Testis (tissue), 5 donors: ENCODE data around the gene NKAPD1. TPM values are rescaled to one million over a fixed set of nuclear protein-coding genes. Genes with fewer than 3 reads are reported as not detected.
"Not testable (repeated sequence)": the region's sequence is repeated elsewhere in the genome, so short reads cannot be mapped to it uniquely, and the experiment has no call there.

ENCODE experiments used
- DNase-seq: peaks from one replicate; pipeline ENCODE4 v3.0.0-alpha.2; 2019
- H3K27ac ChIP-seq, 2 donors: fragments of 200-600 bp; sonication (generic); one replicate each; pipeline ENCODE4 v1.5.1; 2019
- H3K27me3 ChIP-seq: fragments of 200-600 bp; sonication (generic); one replicate; pipeline ENCODE4 v1.5.1; 2019
- H3K36me3 ChIP-seq: fragments of 200-600 bp; sonication (generic); one replicate; pipeline ENCODE4 v1.5.1; 2017; ENCODE audit warnings: low read depth; ENCODE audit errors: missing control alignments
- H3K4me1 ChIP-seq: fragments of 200-600 bp; sonication (generic); one replicate; pipeline ENCODE4 v1.5.1; 2019
- H3K4me3 ChIP-seq, 2 donors: fragments of 200-600 bp; sonication (generic); one replicate each; pipeline ENCODE4 v1.5.1; 2017 to 2019
- H3K9me3 ChIP-seq: fragments of 200-600 bp; sonication (generic); one replicate; pipeline ENCODE4 v1.5.1; 2017
- CTCF ChIP-seq, 3 experiments: fragments of 450-650 bp in 2 of 3; fragments of 200-600 bp in 1 of 3; sonication (generic) in 1 of 3; IDR thresholded peaks; one replicate each; pipeline ENCODE4 v1.5.1; 2016 to 2019; ENCODE audit warnings: antibody characterized with exemption in 3 of 3, mild to moderate bottlenecking in 2 of 3, moderate library complexity in 1 of 3
- POLR2A ChIP-seq: fragments of 450-650 bp; IDR thresholded peaks from one replicate; pipeline ENCODE4 v1.6.1; 2017; ENCODE audit warnings: antibody characterized with exemption, mild to moderate bottlenecking, moderate library complexity
- WGBS, 2 donors: methylation state at CpG; one replicate each; pipeline ENCODE4 v1.1.5; 2018; 5-methylcytosine and 5-hydroxymethylcytosine counted together
- intact Hi-C: fragments of 100-400 bp; cut with DNase I; formaldehyde crosslinking; loops from one replicate; pipeline ENCODE4 v1.15.1; 2023; ENCODE audit warnings: low total_unique reads
- long read RNA-seq, 2 donors: transcript quantifications; one replicate each; lab custom pipeline, GENCODE V29; 2026
- polyA plus RNA-seq: library from polyadenylated mRNA; stranded (reverse); fragments of 350-450 nt; fragmentation: Illumina TruSeq; extraction: RNeasy Lipid Tissue Mini Kit (QIAGEN cat#74804); gene quantifications from one replicate; pipeline ENCODE4 v1.2.3, GENCODE V29; 2014; ENCODE audit warnings: low read depth, low replicate concordance; ENCODE audit not compliant: insufficient read depth
- total RNA-seq, 2 donors: library from RNA; depleted of rRNA; stranded (reverse); fragments of >200 nt; gene quantifications; one replicate each; pipeline ENCODE4 v1.2.3, GENCODE V29; 2016

Gene NKAPD1
- total RNA-seq = 10 to 100 TPM; 14.8 to 20.8 TPM
- polyA plus RNA-seq = 18.7 TPM
- long read RNA-seq, donor 1, transcript NKAPD1-202 (6 exons, 3,669 nt) = major isoform, 14 of 23 reads
- long read RNA-seq, donor 1, partial matches to known transcripts = 6 of 23 reads
- long read RNA-seq, donor 1, other reads (novel, unspliced or antisense) = 0 of 23 reads
- long read RNA-seq, donor 2, partial matches to known transcripts = 0 of 7 reads
- long read RNA-seq, donor 2, other reads (novel, unspliced or antisense) = 0 of 7 reads

- Histone ChIP-seq H3K36me3 (no peaks in the 10 kb centered on the region), H3K4me3 (peak within 1 kb of the TSS; percentile 87 to 91), H3K27ac (peak within 1 kb of the TSS; percentile 91 to 92), H3K9me3 (no peaks in the 10 kb centered on the region), H3K27me3 (no peaks in the 10 kb centered on the region), H3K4me1 (no peaks in the 10 kb centered on the region)
- peak in 1 of 3 experiments; percentile 6 for TF ChIP-seq CTCF (IDR thresholded peaks at IDR 0.05)
- no peak for TF ChIP-seq POLR2A
- intact Hi-C loops = no loop called here
- DNase-seq = peak; percentile 86
- WGBS, 2 donors = 0 to 1% methylated on average over 34 to 42 of the region's 43 CpGs
Observed at GRCh38 chr11:112073941-112074811, at the start of gene NKAPD1, which contains the start of gene PIH1D2. NKAPD1 (plus strand) TSS chr11:112074299; CDS start chr11:112075575, 1,276 bp downstream. PIH1D2 (minus strand) TSS chr11:112074017; CDS start chr11:112073174, 843 bp downstream.

- WGBS, 2 donors = 1% methylated on average over 43 to 54 of the region's 71 CpGs
- Histone ChIP-seq H3K9me3 (no peaks in the 10 kb centered on the region), H3K4me3 (peak within 1 kb of the TSS; percentile 68 to 90), H3K36me3 (no peaks in the 10 kb centered on the region), H3K27ac (peak within 1 kb of the TSS; percentile 81 to 84), H3K4me1 (peaks cover 9% of the 10 kb centered on the region), H3K27me3 (no peaks in the 10 kb centered on the region)
- intact Hi-C loops = no loop called here
- no peak for TF ChIP-seq POLR2A
- TF ChIP-seq CTCF (IDR thresholded peaks at IDR 0.05) = no peak
- DNase-seq = peak; percentile 89
Observed at GRCh38 chr11:112024773-112025678, 49.1 kb upstream of the NKAPD1 start, which contains the start of gene DLAT. DLAT (plus strand) TSS chr11:112025408; CDS start chr11:112025473, 65 bp downstream.

GRCh38 chr11:112025707-112026106 lies 48.4 kb upstream of the NKAPD1 start:
- 0% methylated on average over 4 of the region's 8 CpGs for WGBS, 2 donors
- peak overlapping the region; percentile 68 to 90 for H3K4me3 ChIP-seq
- DNase-seq = no peak
- H3K27ac ChIP-seq = peak overlapping the region; percentile 81 to 84
- H3K27me3 ChIP-seq = no peaks in the 10 kb centered on the region
- TF ChIP-seq POLR2A (no peak), CTCF (IDR thresholded peaks at IDR 0.05) (no peak)
- intact Hi-C loops = no loop called here
- peaks cover 9% of the 10 kb centered on the region for H3K4me1 ChIP-seq
- H3K9me3 ChIP-seq = no peaks in the 10 kb centered on the region
- no peaks in the 10 kb centered on the region for H3K36me3 ChIP-seq

- not testable (repeated sequence) for H3K36me3 ChIP-seq
- 94 to 100% methylated on average over 1 to 27 of the region's 49 CpGs for WGBS, 2 donors
Observed at GRCh38 chr11:112026784-112027410, 47.2 kb upstream of the NKAPD1 start.

More at GRCh38 chr11:112026784-112027410, 47.2 kb upstream of the NKAPD1 start:
- H3K4me1 ChIP-seq, H3K27ac ChIP-seq, DNase-seq, H3K9me3 ChIP-seq, intact Hi-C loops, H3K4me3 ChIP-seq, H3K27me3 ChIP-seq: not testable (repeated sequence)
